Stimulated activated CD8-positive, alpha-beta memory T cell treated with anti-CD3 and anti-CD28 coated beads, Interleukin-4, amount 100 ng/mL, for 1 hour (primary cell): ENCODE measurements around the gene THAP7.

Experiments
- DNase-seq, 2 donors: peaks; one replicate each; pipeline ENCODE4 v3.0.0-alpha.2; 2020; ENCODE audit warnings: low read depth in 2 of 2, low spot score in 1 of 2

The THAP7 gene

GRCh38 chr22:20949698-20950183, 52.2 kb downstream of the THAP7 start:
- no peak for DNase-seq
